ENCODE results near the gene CASKIN1.

The CASKIN1 gene

GRCh38 chr16:2233872-2234812, 37.7 kb upstream of the CASKIN1 start:
- Histone ChIP-seq H3K14ac (ENCODE audit: low read length) (no peak overlapping the region), H3K9ac (ENCODE audit: low read depth, low read length, poor library complexity) (peak overlapping the region; percentile 60), H3K79me1 (ENCODE audit: low read depth, low read length) (peaks cover 15% of the 10 kb centered on the region), H4K8ac (ENCODE audit: low read depth, low read length) (peak overlapping the region; percentile 65), H3K36me3 (replicated peaks in 1 of 2; ENCODE audit: control insufficient read depth in 2 of 2, insufficient read depth in 2 of 2, low read length in 2 of 2) (peaks cover 40 to 83% of the 10 kb centered on the region in 2 donors), H3K4me3 (ENCODE audit: low read length in 2 of 2) (no peak overlapping the region), H4K91ac (ENCODE audit: low read depth, low read length, poor library complexity) (peak overlapping the region; percentile 85), H3K9me3 (replicated peaks in 1 of 2; ENCODE audit: control insufficient read depth in 2 of 2, insufficient read depth in 1 of 2, low read depth in 1 of 2, low read length in 2 of 2) (peaks cover 0 to 1% of the 10 kb centered on the region in 2 donors), H2BK12ac (ENCODE audit: low read length) (peak overlapping the region; percentile 22), H2AK5ac (ENCODE audit: low read depth, low read length) (no peak overlapping the region), H2BK15ac (ENCODE audit: low read length) (no peak overlapping the region), H3K18ac (ENCODE audit: low read length) (no peak overlapping the region), H3K4me1 (ENCODE audit: control insufficient read depth in 2 of 2, insufficient read depth in 1 of 2, low read depth in 1 of 2, low read length in 2 of 2) (peaks cover 0 to 16% of the 10 kb centered on the region in 2 donors), H3K4me2 (ENCODE audit: insufficient read depth, low read length, poor library complexity, severe bottlenecking) (no peak overlapping the region), H2AFZ (ENCODE audit: low read length) (no peak overlapping the region), H2BK5ac (ENCODE audit: low read length) (peak overlapping the region; percentile 39), H3K27ac (replicated peaks; ENCODE audit: low read length) (no peak overlapping the region), H3K27me3 (ENCODE audit: control insufficient read depth in 3 of 3, insufficient read depth in 3 of 3, low read depth in 1 of 3, low read length in 3 of 3) (peaks cover 0 to 22% (median 7%) of the 10 kb centered on the region in 3 experiments), H2BK120ac (ENCODE audit: low read depth, low read length) (no peak overlapping the region), H3K4ac (ENCODE audit: low read length) (no peak overlapping the region), H3K23ac (ENCODE audit: low read depth, low read length, poor library complexity) (peak overlapping the region; percentile 55)
- DNase-seq (ENCODE audit: low spot score): no peak
- WGBS, 2 donors (ENCODE audit: extremely low coverage in 2 of 2, insufficient read length in 2 of 2, insufficient replicate concordance in 1 of 2): no CpG with 5 or more reads among the region's 51 CpGs

- Histone ChIP-seq H3K23ac (ENCODE audit: low read depth, low read length, poor library complexity) (no peak overlapping the region), H3K4ac (ENCODE audit: low read length) (no peak overlapping the region), H2AFZ (ENCODE audit: low read length) (no peak overlapping the region), H2BK15ac (ENCODE audit: low read length) (no peak overlapping the region), H4K91ac (ENCODE audit: low read depth, low read length, poor library complexity) (no peak overlapping the region), H2AK5ac (ENCODE audit: low read depth, low read length) (no peak overlapping the region), H3K14ac (ENCODE audit: low read length) (no peak overlapping the region), H3K4me3 (ENCODE audit: low read length in 2 of 2) (no peak overlapping the region), H3K18ac (ENCODE audit: low read length) (no peak overlapping the region), H3K4me1 (ENCODE audit: control insufficient read depth in 2 of 2, insufficient read depth in 1 of 2, low read depth in 1 of 2, low read length in 2 of 2) (peaks cover 0 to 13% of the 10 kb centered on the region in 2 donors), H3K27ac (replicated peaks; ENCODE audit: low read length) (no peak overlapping the region), H2BK12ac (ENCODE audit: low read length) (no peak overlapping the region), H3K9me3 (replicated peaks in 1 of 2; ENCODE audit: control insufficient read depth in 2 of 2, insufficient read depth in 1 of 2, low read depth in 1 of 2, low read length in 2 of 2) (peaks cover 0 to 1% of the 10 kb centered on the region in 2 donors), H2BK120ac (ENCODE audit: low read depth, low read length) (no peak overlapping the region), H3K4me2 (ENCODE audit: insufficient read depth, low read length, poor library complexity, severe bottlenecking) (no peak overlapping the region), H4K8ac (ENCODE audit: low read depth, low read length) (no peak overlapping the region), H3K9ac (ENCODE audit: low read depth, low read length, poor library complexity) (peak overlapping the region; percentile 21), H3K79me1 (ENCODE audit: low read depth, low read length) (peaks cover 20% of the 10 kb centered on the region), H2BK5ac (ENCODE audit: low read length) (no peak overlapping the region), H3K27me3 (ENCODE audit: control insufficient read depth in 3 of 3, insufficient read depth in 3 of 3, low read depth in 1 of 3, low read length in 3 of 3) (peaks cover 0 to 22% (median 7%) of the 10 kb centered on the region in 3 experiments), H3K36me3 (replicated peaks in 1 of 2; ENCODE audit: control insufficient read depth in 2 of 2, insufficient read depth in 2 of 2, low read length in 2 of 2) (peaks cover 44 to 87% of the 10 kb centered on the region in 2 donors)
- WGBS, 2 donors (ENCODE audit: extremely low coverage in 2 of 2, insufficient read length in 2 of 2, insufficient replicate concordance in 1 of 2): no CpG with 5 or more reads among the region's 28 CpGs
- no peak for DNase-seq (ENCODE audit: low spot score)
Observed at GRCh38 chr16:2233046-2233775, 36.8 kb upstream of the CASKIN1 start.

GRCh38 chr16:2232094-2232990, 35.9 kb upstream of the CASKIN1 start:
- Histone ChIP-seq H2AFZ (ENCODE audit: low read length) (no peak overlapping the region), H3K27me3 (ENCODE audit: control insufficient read depth in 3 of 3, insufficient read depth in 3 of 3, low read depth in 1 of 3, low read length in 3 of 3) (peaks cover 0 to 15% (median 3%) of the 10 kb centered on the region in 3 experiments), H3K4me1 (ENCODE audit: control insufficient read depth in 2 of 2, insufficient read depth in 1 of 2, low read depth in 1 of 2, low read length in 2 of 2) (peaks cover 0 to 10% of the 10 kb centered on the region in 2 donors), H3K36me3 (replicated peaks in 1 of 2; ENCODE audit: control insufficient read depth in 2 of 2, insufficient read depth in 2 of 2, low read length in 2 of 2) (peaks cover 44 to 86% of the 10 kb centered on the region in 2 donors), H3K4me3 (ENCODE audit: low read length in 2 of 2) (no peak overlapping the region), H3K4me2 (ENCODE audit: insufficient read depth, low read length, poor library complexity, severe bottlenecking) (no peak overlapping the region), H3K79me1 (ENCODE audit: low read depth, low read length) (peaks cover 21% of the 10 kb centered on the region), H2AK5ac (ENCODE audit: low read depth, low read length) (no peak overlapping the region), H3K9me3 (replicated peaks in 1 of 2; ENCODE audit: control insufficient read depth in 2 of 2, insufficient read depth in 1 of 2, low read depth in 1 of 2, low read length in 2 of 2) (peaks cover 0 to 1% of the 10 kb centered on the region in 2 donors), H3K18ac (ENCODE audit: low read length) (no peak overlapping the region), H3K4ac (ENCODE audit: low read length) (no peak overlapping the region), H4K8ac (ENCODE audit: low read depth, low read length) (peak overlapping the region; percentile 4), H2BK12ac (ENCODE audit: low read length) (no peak overlapping the region), H2BK15ac (ENCODE audit: low read length) (no peak overlapping the region), H2BK120ac (ENCODE audit: low read depth, low read length) (no peak overlapping the region), H3K9ac (ENCODE audit: low read depth, low read length, poor library complexity) (peak overlapping the region; percentile 77), H2BK5ac (ENCODE audit: low read length) (no peak overlapping the region), H4K91ac (ENCODE audit: low read depth, low read length, poor library complexity) (no peak overlapping the region), H3K23ac (ENCODE audit: low read depth, low read length, poor library complexity) (peak overlapping the region; percentile 31), H3K14ac (ENCODE audit: low read length) (no peak overlapping the region), H3K27ac (replicated peaks; ENCODE audit: low read length) (no peak overlapping the region)
- no peak for DNase-seq (ENCODE audit: low spot score)
- WGBS, 2 donors (ENCODE audit: extremely low coverage in 2 of 2, insufficient read length in 2 of 2, insufficient replicate concordance in 1 of 2): no CpG with 5 or more reads among the region's 41 CpGs

All from neuronal stem cell (in vitro differentiated cells).